HEK293 (cell line): ENCODE data around the gene ZNHIT1.

Source experiments
- EGR2 ChIP-seq: fragments of 450-650 bp; formaldehyde crosslinking; IDR thresholded peaks from 2 replicates; pipeline ENCODE4 v1.5.1; 2016; ENCODE audit warnings: low read depth, missing biosample characterization, missing genetic modification characterization
- GLIS1 ChIP-seq: fragments of 450-650 bp; formaldehyde crosslinking; IDR thresholded peaks from 2 replicates; pipeline ENCODE4 v1.5.1; 2016; ENCODE audit warnings: missing biosample characterization, missing genetic modification characterization
- GLIS2 ChIP-seq: fragments of 450-650 bp; formaldehyde crosslinking; IDR thresholded peaks from 2 replicates; pipeline ENCODE4 v1.5.1; 2016; ENCODE audit warnings: missing biosample characterization, missing genetic modification characterization
- SCRT2 ChIP-seq: fragments of 450-650 bp; formaldehyde crosslinking; IDR thresholded peaks from 2 replicates; pipeline ENCODE4 v1.5.1; 2016; ENCODE audit warnings: missing biosample characterization, missing genetic modification characterization
- SP7 ChIP-seq: fragments of 450-650 bp; formaldehyde crosslinking; IDR thresholded peaks from 2 replicates; pipeline ENCODE4 v1.5.1; 2016; ENCODE audit warnings: missing biosample characterization, missing genetic modification characterization
- ZNF10 ChIP-seq: fragments of 450-650 bp; formaldehyde crosslinking; IDR thresholded peaks from 2 replicates; pipeline ENCODE4 v1.5.1; 2017; ENCODE audit warnings: missing biosample characterization, missing genetic modification characterization
- ZNF146 ChIP-seq: fragments of 450-650 bp; formaldehyde crosslinking; IDR thresholded peaks from 2 replicates; pipeline ENCODE4 v1.5.1; 2016; ENCODE audit warnings: missing biosample characterization, missing genetic modification characterization
- ZNF169 ChIP-seq: fragments of 450-650 bp; formaldehyde crosslinking; IDR thresholded peaks from 2 replicates; pipeline ENCODE4 v1.5.1; 2016; ENCODE audit warnings: missing biosample characterization, missing genetic modification characterization
- ZNF174 ChIP-seq: fragments of 450-650 bp; formaldehyde crosslinking; IDR thresholded peaks from 2 replicates; pipeline ENCODE4 v1.5.0; 2017; ENCODE audit warnings: missing biosample characterization, mild to moderate bottlenecking, missing genetic modification characterization
- ZNF324 ChIP-seq: fragments of 450-650 bp; formaldehyde crosslinking; IDR thresholded peaks from 2 replicates; pipeline ENCODE4 v1.5.1; 2016; ENCODE audit warnings: missing biosample characterization, missing genetic modification characterization
- ZNF335 ChIP-seq: fragments of 450-650 bp; formaldehyde crosslinking; conservative IDR thresholded peaks from 2 replicates; pipeline ENCODE4 v1.5.1; 2016; ENCODE audit warnings: missing biosample characterization, missing genetic modification characterization
- ZNF544 ChIP-seq: fragments of 450-650 bp; formaldehyde crosslinking; IDR thresholded peaks from 2 replicates; pipeline ENCODE4 v1.5.0; 2017; ENCODE audit warnings: missing biosample characterization, missing genetic modification characterization
- ZNF624 ChIP-seq: fragments of 450-650 bp; formaldehyde crosslinking; IDR thresholded peaks from 2 replicates; pipeline ENCODE4 v1.5.1; 2017; ENCODE audit warnings: missing biosample characterization, missing genetic modification characterization
- ZNF791 ChIP-seq: fragments of 450-650 bp; formaldehyde crosslinking; IDR thresholded peaks from 2 replicates; pipeline ENCODE4 v1.5.1; 2016; ENCODE audit warnings: missing biosample characterization, missing genetic modification characterization
- ZNF830 ChIP-seq: fragments of 450-650 bp; IDR thresholded peaks from 2 replicates; pipeline ENCODE4 v1.5.0; 2018; ENCODE audit warnings: missing biosample characterization, missing genetic modification characterization, low read depth, mild to moderate bottlenecking, moderate library complexity
- TF ChIP-seq, protein P1 (sequence below): fragments of 450-650 bp; formaldehyde crosslinking; IDR thresholded peaks from 2 replicates; pipeline ENCODE4 v1.5.1; 2016; ENCODE audit warnings: missing biosample characterization, missing genetic modification characterization, low read depth
- TF ChIP-seq, protein P2 (sequence below): fragments of 450-650 bp; formaldehyde crosslinking; conservative IDR thresholded peaks from 2 replicates; pipeline ENCODE4 v1.5.1; 2016; ENCODE audit warnings: low read depth, missing biosample characterization, missing genetic modification characterization
- TF ChIP-seq, protein P3 (sequence below): fragments of 450-650 bp; formaldehyde crosslinking; IDR thresholded peaks from 2 replicates; pipeline ENCODE4 v1.5.1; 2016; ENCODE audit warnings: missing biosample characterization, missing genetic modification characterization
- TF ChIP-seq, protein P4 (sequence below): fragments of 450-650 bp; formaldehyde crosslinking; IDR thresholded peaks from 2 replicates; pipeline ENCODE4 v1.5.1; 2016; ENCODE audit warnings: missing biosample characterization, missing genetic modification characterization
- TF ChIP-seq, protein P5 (sequence below): fragments of 450-650 bp; formaldehyde crosslinking; IDR thresholded peaks from 2 replicates; pipeline ENCODE4 v1.5.1; 2016; ENCODE audit warnings: missing biosample characterization, missing genetic modification characterization
- TF ChIP-seq, protein P6 (sequence below): fragments of 450-650 bp; IDR thresholded peaks from 2 replicates; pipeline ENCODE4 v1.5.1; 2018; ENCODE audit warnings: missing biosample characterization, mild to moderate bottlenecking, missing genetic modification characterization
- TF ChIP-seq, protein P7 (sequence below): fragments of 450-650 bp; formaldehyde crosslinking; IDR thresholded peaks from 2 replicates; pipeline ENCODE4 v1.5.1; 2016; ENCODE audit warnings: missing biosample characterization, missing genetic modification characterization

Gene ZNHIT1

DNA sequence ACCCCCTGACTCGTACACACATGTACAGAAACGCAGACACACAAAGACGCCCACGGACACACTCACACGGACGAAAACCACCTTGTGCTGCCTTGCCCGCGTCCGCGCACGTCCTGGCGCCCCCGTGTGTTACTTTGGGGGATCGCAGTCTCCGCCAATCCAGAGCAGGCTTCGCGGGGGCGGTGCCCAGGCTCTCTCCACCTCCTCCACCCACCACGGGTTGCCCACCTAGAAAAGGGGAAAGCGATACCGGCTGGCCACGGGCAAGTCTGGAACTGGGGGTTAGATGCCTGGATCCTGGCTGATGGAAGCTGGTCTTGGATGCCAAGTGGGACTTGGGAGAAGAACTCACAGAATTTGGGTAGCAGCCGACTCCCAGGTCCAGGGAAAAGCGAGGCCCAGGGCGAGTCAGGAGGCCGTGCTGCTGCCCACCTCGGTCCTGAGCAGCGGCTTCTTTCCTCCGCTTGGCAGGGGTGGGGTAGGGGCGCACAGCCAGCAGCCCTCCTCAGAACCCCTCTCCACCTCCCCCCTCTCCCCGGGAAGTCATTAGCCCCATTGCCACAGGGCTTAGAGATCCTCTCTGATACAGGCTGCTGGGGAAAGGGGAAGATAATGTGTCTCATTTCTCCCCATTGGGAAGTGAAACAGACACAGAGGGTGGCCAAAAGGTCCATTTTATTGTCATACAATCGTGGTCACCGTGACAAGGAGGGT lies 48.0 kb upstream of the ZNHIT1 start (continued):
- TF ChIP-seq SCRT2 (tag by site-specific recombination) (0 out of 2 replicates have a peak, but pooled peaks have one; percentile 3), ZNF169 (0 out of 2 replicates have a peak, but pooled peaks have one; percentile 5), ZNF146 (no peak), SP7 (peak; percentile 8; the same call in 1 of the 2 replicates), ZNF324 (tag by site-specific recombination) (peak; percentile 79), ZNF624 (no peak), ZNF830 (tag by site-specific recombination) (no peak), ZNF335 (tag by site-specific recombination) (0 out of 2 replicates have a peak, but pooled peaks have one; percentile 13), ZNF174 (no peak), GLIS1 (tag by site-specific recombination) (peak; percentile 36; the same call in 1 of the 2 replicates), ZNF791 (tag by site-specific recombination) (no peak), ZNF10 (tag by site-specific recombination) (no peak), GLIS2 (tag by site-specific recombination) (peak; percentile 61), ZNF544 (tag by site-specific recombination) (no peak), EGR2 (peak; percentile 96)
- TF ChIP-seq, protein P1, sequence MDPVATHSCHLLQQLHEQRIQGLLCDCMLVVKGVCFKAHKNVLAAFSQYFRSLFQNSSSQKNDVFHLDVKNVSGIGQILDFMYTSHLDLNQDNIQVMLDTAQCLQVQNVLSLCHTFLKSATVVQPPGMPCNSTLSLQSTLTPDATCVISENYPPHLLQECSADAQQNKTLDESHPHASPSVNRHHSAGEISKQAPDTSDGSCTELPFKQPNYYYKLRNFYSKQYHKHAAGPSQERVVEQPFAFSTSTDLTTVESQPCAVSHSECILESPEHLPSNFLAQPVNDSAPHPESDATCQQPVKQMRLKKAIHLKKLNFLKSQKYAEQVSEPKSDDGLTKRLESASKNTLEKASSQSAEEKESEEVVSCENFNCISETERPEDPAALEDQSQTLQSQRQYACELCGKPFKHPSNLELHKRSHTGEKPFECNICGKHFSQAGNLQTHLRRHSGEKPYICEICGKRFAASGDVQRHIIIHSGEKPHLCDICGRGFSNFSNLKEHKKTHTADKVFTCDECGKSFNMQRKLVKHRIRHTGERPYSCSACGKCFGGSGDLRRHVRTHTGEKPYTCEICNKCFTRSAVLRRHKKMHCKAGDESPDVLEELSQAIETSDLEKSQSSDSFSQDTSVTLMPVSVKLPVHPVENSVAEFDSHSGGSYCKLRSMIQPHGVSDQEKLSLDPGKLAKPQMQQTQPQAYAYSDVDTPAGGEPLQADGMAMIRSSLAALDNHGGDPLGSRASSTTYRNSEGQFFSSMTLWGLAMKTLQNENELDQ, result no peak
- TF ChIP-seq, protein P2, sequence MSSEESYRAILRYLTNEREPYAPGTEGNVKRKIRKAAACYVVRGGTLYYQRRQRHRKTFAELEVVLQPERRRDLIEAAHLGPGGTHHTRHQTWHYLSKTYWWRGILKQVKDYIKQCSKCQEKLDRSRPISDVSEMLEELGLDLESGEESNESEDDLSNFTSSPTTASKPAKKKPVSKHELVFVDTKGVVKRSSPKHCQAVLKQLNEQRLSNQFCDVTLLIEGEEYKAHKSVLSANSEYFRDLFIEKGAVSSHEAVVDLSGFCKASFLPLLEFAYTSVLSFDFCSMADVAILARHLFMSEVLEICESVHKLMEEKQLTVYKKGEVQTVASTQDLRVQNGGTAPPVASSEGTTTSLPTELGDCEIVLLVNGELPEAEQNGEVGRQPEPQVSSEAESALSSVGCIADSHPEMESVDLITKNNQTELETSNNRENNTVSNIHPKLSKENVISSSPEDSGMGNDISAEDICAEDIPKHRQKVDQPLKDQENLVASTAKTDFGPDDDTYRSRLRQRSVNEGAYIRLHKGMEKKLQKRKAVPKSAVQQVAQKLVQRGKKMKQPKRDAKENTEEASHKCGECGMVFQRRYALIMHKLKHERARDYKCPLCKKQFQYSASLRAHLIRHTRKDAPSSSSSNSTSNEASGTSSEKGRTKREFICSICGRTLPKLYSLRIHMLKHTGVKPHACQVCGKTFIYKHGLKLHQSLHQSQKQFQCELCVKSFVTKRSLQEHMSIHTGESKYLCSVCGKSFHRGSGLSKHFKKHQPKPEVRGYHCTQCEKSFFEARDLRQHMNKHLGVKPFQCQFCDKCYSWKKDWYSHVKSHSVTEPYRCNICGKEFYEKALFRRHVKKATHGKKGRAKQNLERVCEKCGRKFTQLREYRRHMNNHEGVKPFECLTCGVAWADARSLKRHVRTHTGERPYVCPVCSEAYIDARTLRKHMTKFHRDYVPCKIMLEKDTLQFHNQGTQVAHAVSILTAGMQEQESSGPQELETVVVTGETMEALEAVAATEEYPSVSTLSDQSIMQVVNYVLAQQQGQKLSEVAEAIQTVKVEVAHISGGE (tag by site-specific recombination), result no peak
- TF ChIP-seq, protein P3, sequence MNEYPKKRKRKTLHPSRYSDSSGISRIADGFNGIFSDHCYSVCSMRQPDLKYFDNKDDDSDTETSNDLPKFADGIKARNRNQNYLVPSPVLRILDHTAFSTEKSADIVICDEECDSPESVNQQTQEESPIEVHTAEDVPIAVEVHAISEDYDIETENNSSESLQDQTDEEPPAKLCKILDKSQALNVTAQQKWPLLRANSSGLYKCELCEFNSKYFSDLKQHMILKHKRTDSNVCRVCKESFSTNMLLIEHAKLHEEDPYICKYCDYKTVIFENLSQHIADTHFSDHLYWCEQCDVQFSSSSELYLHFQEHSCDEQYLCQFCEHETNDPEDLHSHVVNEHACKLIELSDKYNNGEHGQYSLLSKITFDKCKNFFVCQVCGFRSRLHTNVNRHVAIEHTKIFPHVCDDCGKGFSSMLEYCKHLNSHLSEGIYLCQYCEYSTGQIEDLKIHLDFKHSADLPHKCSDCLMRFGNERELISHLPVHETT (tag by site-specific recombination), result peak; percentile 13; the same call in 1 of the 2 replicates
- TF ChIP-seq, protein P4, sequence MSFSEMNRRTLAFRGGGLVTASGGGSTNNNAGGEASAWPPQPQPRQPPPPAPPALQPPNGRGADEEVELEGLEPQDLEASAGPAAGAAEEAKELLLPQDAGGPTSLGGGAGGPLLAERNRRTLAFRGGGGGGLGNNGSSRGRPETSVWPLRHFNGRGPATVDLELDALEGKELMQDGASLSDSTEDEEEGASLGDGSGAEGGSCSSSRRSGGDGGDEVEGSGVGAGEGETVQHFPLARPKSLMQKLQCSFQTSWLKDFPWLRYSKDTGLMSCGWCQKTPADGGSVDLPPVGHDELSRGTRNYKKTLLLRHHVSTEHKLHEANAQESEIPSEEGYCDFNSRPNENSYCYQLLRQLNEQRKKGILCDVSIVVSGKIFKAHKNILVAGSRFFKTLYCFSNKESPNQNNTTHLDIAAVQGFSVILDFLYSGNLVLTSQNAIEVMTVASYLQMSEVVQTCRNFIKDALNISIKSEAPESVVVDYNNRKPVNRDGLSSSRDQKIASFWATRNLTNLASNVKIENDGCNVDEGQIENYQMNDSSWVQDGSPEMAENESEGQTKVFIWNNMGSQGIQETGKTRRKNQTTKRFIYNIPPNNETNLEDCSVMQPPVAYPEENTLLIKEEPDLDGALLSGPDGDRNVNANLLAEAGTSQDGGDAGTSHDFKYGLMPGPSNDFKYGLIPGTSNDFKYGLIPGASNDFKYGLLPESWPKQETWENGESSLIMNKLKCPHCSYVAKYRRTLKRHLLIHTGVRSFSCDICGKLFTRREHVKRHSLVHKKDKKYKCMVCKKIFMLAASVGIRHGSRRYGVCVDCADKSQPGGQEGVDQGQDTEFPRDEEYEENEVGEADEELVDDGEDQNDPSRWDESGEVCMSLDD (tag by site-specific recombination), result no peak
- TF ChIP-seq, protein P5, sequence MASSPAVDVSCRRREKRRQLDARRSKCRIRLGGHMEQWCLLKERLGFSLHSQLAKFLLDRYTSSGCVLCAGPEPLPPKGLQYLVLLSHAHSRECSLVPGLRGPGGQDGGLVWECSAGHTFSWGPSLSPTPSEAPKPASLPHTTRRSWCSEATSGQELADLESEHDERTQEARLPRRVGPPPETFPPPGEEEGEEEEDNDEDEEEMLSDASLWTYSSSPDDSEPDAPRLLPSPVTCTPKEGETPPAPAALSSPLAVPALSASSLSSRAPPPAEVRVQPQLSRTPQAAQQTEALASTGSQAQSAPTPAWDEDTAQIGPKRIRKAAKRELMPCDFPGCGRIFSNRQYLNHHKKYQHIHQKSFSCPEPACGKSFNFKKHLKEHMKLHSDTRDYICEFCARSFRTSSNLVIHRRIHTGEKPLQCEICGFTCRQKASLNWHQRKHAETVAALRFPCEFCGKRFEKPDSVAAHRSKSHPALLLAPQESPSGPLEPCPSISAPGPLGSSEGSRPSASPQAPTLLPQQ (tag by site-specific recombination), result no peak
- TF ChIP-seq, protein P6, sequence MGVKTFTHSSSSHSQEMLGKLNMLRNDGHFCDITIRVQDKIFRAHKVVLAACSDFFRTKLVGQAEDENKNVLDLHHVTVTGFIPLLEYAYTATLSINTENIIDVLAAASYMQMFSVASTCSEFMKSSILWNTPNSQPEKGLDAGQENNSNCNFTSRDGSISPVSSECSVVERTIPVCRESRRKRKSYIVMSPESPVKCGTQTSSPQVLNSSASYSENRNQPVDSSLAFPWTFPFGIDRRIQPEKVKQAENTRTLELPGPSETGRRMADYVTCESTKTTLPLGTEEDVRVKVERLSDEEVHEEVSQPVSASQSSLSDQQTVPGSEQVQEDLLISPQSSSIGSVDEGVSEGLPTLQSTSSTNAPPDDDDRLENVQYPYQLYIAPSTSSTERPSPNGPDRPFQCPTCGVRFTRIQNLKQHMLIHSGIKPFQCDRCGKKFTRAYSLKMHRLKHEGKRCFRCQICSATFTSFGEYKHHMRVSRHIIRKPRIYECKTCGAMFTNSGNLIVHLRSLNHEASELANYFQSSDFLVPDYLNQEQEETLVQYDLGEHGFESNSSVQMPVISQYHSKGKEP (tag by site-specific recombination), result no peak
- TF ChIP-seq, protein P7, sequence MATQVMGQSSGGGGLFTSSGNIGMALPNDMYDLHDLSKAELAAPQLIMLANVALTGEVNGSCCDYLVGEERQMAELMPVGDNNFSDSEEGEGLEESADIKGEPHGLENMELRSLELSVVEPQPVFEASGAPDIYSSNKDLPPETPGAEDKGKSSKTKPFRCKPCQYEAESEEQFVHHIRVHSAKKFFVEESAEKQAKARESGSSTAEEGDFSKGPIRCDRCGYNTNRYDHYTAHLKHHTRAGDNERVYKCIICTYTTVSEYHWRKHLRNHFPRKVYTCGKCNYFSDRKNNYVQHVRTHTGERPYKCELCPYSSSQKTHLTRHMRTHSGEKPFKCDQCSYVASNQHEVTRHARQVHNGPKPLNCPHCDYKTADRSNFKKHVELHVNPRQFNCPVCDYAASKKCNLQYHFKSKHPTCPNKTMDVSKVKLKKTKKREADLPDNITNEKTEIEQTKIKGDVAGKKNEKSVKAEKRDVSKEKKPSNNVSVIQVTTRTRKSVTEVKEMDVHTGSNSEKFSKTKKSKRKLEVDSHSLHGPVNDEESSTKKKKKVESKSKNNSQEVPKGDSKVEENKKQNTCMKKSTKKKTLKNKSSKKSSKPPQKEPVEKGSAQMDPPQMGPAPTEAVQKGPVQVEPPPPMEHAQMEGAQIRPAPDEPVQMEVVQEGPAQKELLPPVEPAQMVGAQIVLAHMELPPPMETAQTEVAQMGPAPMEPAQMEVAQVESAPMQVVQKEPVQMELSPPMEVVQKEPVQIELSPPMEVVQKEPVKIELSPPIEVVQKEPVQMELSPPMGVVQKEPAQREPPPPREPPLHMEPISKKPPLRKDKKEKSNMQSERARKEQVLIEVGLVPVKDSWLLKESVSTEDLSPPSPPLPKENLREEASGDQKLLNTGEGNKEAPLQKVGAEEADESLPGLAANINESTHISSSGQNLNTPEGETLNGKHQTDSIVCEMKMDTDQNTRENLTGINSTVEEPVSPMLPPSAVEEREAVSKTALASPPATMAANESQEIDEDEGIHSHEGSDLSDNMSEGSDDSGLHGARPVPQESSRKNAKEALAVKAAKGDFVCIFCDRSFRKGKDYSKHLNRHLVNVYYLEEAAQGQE (tag by site-specific recombination), result no peak
